ENCODE data around the gene HOXB3. TPM values are rescaled to one million over a fixed set of nuclear protein-coding genes. Genes with fewer than 3 reads are reported as not detected.
A peak's percentile ranks its signal among the peaks of the same experiment; 100 is the strongest.

HOXB3 gene
- total RNA-seq, 1 donor from 2014 or later = 2.5 TPM

GRCh38 chr17:48589060-48589830 is 796 bp downstream of the HOXB3 start:
- no peak overlapping the region for H3K4me3 Mint-ChIP-seq
- H3K36me3 Mint-ChIP-seq (ENCODE audit: low read depth) = peaks cover 5% of the 10 kb centered on the region
- H3K27ac Mint-ChIP-seq = no peak overlapping the region

GRCh38 chr17:48588528-48588927 is 1.5 kb downstream of the HOXB3 start:
- Mint-ChIP-seq H3K36me3 (ENCODE audit: low read depth) (peaks cover 5% of the 10 kb centered on the region), H3K9me3 (no peaks in the 10 kb centered on the region), H3K4me1 (ENCODE audit: low read depth) (peaks cover 70% of the 10 kb centered on the region), H3K4me3 (no peak overlapping the region), H3K27me3 (ENCODE audit: insufficient read depth) (peaks cover 68% of the 10 kb centered on the region), H3K27ac (no peak overlapping the region)
- intact Hi-C loops (cut with micrococcal nuclease) = no loop called here
- DNase-seq (ENCODE audit: low spot score) = no peak

More at GRCh38 chr17:48589060-48589830, 796 bp downstream of the HOXB3 start:
- H3K4me1 Mint-ChIP-seq (ENCODE audit: low read depth) = peaks cover 71% of the 10 kb centered on the region
- no peaks in the 10 kb centered on the region for H3K9me3 Mint-ChIP-seq
- H3K27me3 Mint-ChIP-seq (ENCODE audit: insufficient read depth) = peaks cover 63% of the 10 kb centered on the region
- no peak for DNase-seq (ENCODE audit: low spot score)
- intact Hi-C loops (cut with micrococcal nuclease) = no loop called here

GRCh38 chr17:48588074-48588415 is 2.0 kb downstream of the HOXB3 start:
- no peak overlapping the region for H3K27ac Mint-ChIP-seq
- peaks cover 8% of the 10 kb centered on the region for H3K36me3 Mint-ChIP-seq (ENCODE audit: low read depth)
- intact Hi-C loops (cut with micrococcal nuclease) = no loop called here
- no peak overlapping the region for H3K4me3 Mint-ChIP-seq
- H3K4me1 Mint-ChIP-seq (ENCODE audit: low read depth) = peaks cover 70% of the 10 kb centered on the region
- H3K9me3 Mint-ChIP-seq = no peaks in the 10 kb centered on the region
- DNase-seq (ENCODE audit: low spot score) = no peak
- H3K27me3 Mint-ChIP-seq (ENCODE audit: insufficient read depth) = peaks cover 71% of the 10 kb centered on the region

DNA sequence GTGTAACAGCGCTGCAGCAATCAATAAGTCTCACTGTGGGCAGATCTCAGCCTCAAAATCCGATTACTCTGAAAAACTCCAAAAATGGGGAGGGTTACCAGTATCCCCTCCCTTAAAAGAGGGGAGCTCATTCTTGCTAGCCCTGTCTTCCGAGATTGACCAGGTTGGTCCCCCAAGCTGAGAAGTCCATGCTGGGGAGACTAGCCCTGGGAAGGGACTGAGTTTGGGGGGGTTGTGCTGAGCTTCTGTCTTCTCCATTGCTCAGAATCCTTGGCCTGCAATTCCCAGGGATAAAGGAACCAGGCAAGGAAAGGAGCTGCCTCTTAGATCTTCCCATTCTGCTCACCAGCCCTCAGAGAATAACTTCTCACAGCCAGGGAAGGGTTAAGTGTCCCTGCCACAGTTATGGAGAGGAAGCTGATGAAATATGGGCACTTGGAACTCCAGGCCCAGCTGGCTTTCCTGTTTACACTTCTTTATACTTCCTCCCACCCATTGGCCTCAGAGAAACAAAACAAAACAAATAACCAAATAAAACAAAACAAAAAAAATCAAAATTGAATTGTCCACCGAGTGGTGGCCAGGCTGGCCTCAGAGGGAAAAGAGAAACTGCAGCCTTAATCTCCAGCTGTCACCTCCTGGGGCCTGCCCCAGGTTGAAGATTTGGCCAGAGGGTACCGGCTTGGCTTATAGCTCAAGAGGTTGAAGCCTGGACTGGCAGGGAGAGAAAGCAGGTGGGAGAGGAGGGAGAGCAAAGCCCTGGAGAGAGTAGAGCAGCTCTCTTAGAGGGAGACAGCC is 2.6 kb downstream of the HOXB3 start:
- no peak overlapping the region for H3K27ac Mint-ChIP-seq
- H3K4me1 Mint-ChIP-seq (ENCODE audit: low read depth) = peaks cover 70% of the 10 kb centered on the region
- intact Hi-C loops (cut with micrococcal nuclease) = no loop called here
- peaks cover 8% of the 10 kb centered on the region for H3K36me3 Mint-ChIP-seq (ENCODE audit: low read depth)
- DNase-seq (ENCODE audit: low spot score) = no peak
- no peaks in the 10 kb centered on the region for H3K9me3 Mint-ChIP-seq
- no peak overlapping the region for H3K4me3 Mint-ChIP-seq
- H3K27me3 Mint-ChIP-seq (ENCODE audit: insufficient read depth) = peaks cover 71% of the 10 kb centered on the region

GRCh38 chr17:48586355-48587258 is 3.4 kb downstream of the HOXB3 start:
- H3K4me1 Mint-ChIP-seq (ENCODE audit: low read depth) = peaks cover 73% of the 10 kb centered on the region
- peak overlapping the region; percentile 85 for H3K4me3 Mint-ChIP-seq
- peak overlapping the region; percentile 73 for H3K27ac Mint-ChIP-seq
- no peaks in the 10 kb centered on the region for H3K9me3 Mint-ChIP-seq
- intact Hi-C loops (cut with micrococcal nuclease) = no loop called here
- peaks cover 8% of the 10 kb centered on the region for H3K36me3 Mint-ChIP-seq (ENCODE audit: low read depth)
- no peak for DNase-seq (ENCODE audit: low spot score)
- H3K27me3 Mint-ChIP-seq (ENCODE audit: insufficient read depth) = peaks cover 69% of the 10 kb centered on the region

- no peak for DNase-seq (ENCODE audit: low spot score)
- peaks cover 67% of the 10 kb centered on the region for H3K27me3 Mint-ChIP-seq (ENCODE audit: insufficient read depth)
- intact Hi-C loops (cut with micrococcal nuclease) = no loop called here
- peak overlapping the region; percentile 19 for H3K4me3 Mint-ChIP-seq
- H3K9me3 Mint-ChIP-seq = no peaks in the 10 kb centered on the region
- H3K27ac Mint-ChIP-seq = no peak overlapping the region
- H3K36me3 Mint-ChIP-seq (ENCODE audit: low read depth) = peaks cover 7% of the 10 kb centered on the region
- H3K4me1 Mint-ChIP-seq (ENCODE audit: low read depth) = peaks cover 90% of the 10 kb centered on the region
Observed at GRCh38 chr17:48584223-48584741, 5.8 kb downstream of the HOXB3 start.

DNA sequence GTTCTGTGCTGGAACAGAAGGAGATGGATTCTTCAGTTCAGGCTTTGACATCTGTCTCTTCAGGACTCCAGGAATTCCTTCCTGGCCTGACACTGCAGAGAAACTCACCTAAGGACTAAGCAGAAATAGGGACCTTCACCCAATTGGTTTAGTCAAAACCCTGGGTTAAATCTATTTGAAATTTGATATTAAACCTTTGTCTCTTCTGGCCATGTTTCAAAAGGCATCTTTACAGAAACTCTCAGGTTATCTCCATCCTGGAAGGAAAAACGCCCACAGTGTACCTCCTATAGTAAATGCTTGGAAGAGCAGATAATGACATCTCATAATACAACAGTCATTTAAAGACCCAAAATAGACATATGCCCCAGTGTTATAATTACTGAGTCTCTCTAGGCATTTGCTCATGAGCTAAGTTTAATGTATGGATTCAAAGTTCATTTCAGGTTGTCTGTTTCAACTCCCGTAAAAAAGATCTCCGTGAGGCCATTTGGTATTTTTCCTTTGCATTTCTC is 6.3 kb downstream of the HOXB3 start:
- intact Hi-C loops (cut with micrococcal nuclease) = no loop called here
- Mint-ChIP-seq H3K36me3 (ENCODE audit: low read depth) (peaks cover 7% of the 10 kb centered on the region), H3K4me3 (peak overlapping the region; percentile 19), H3K27ac (peak overlapping the region; percentile 16), H3K27me3 (ENCODE audit: insufficient read depth) (peaks cover 68% of the 10 kb centered on the region), H3K9me3 (no peaks in the 10 kb centered on the region), H3K4me1 (ENCODE audit: low read depth) (peaks cover 93% of the 10 kb centered on the region)
- no peak for DNase-seq (ENCODE audit: low spot score)

GRCh38 chr17:48582750-48583069 is 7.3 kb downstream of the HOXB3 start:
- peaks cover 85% of the 10 kb centered on the region for H3K4me1 Mint-ChIP-seq (ENCODE audit: low read depth)
- intact Hi-C loops (cut with micrococcal nuclease) = no loop called here
- H3K4me3 Mint-ChIP-seq = peak overlapping the region; percentile 67
- no peaks in the 10 kb centered on the region for H3K9me3 Mint-ChIP-seq
- no peak for DNase-seq (ENCODE audit: low spot score)
- H3K27me3 Mint-ChIP-seq (ENCODE audit: insufficient read depth) = peaks cover 64% of the 10 kb centered on the region
- H3K36me3 Mint-ChIP-seq (ENCODE audit: low read depth) = peaks cover 7% of the 10 kb centered on the region
- H3K27ac Mint-ChIP-seq = peak overlapping the region; percentile 59

DNA sequence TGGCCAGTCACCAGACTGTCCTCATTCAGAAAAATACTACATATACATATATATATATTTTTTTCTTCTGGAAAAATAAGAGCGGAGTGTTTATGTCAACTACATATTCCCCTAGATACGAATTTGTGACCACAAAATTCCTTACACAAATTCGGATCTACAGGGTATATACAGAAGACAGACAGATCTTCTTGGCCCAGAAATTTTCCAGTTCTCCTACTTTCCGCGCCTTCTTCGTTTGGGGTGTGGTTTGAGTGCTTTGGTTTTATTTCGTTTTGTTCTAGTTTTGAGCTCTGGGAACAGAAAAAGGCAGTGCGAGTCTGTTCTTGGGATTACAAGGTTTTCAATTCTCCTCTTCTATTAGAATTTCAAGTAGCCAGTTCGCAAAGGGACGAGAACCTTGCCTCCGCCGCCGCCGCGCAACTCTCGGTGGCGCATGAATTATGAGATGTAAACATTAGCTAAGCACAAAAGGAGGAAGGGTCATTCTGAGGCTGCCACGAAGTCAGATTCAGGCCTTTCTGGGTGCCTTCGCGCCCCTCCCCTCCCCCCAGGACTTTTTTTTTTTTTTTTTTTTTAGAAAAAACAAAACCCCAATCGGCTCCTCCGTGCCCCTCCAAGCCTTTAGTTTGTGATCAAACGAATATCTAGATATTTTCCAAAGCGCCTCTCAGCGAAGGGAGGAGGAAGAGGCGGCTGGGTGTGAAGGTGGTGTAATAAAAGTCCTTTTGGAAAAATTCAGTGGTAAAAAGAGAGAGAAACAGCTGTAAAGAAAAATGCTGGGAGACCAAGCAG is 10.1 kb downstream of the HOXB3 start:
- H3K27me3 Mint-ChIP-seq (ENCODE audit: insufficient read depth) = peaks cover 48% of the 10 kb centered on the region
- no peaks in the 10 kb centered on the region for H3K9me3 Mint-ChIP-seq
- H3K4me1 Mint-ChIP-seq (ENCODE audit: low read depth) = peaks cover 77% of the 10 kb centered on the region
- H3K36me3 Mint-ChIP-seq (ENCODE audit: low read depth) = peaks cover 10% of the 10 kb centered on the region
- DNase-seq (ENCODE audit: low spot score) = no peak
- H3K4me3 Mint-ChIP-seq = peak overlapping the region; percentile 91
- peak overlapping the region; percentile 31 for H3K27ac Mint-ChIP-seq
- intact Hi-C loops (cut with micrococcal nuclease) = loop anchor here (2.0 kb wide), 2 partner anchors 33 to 167 kb away; no protein-coding TSS in a partner anchor

GRCh38 chr17:48579471-48579759 is 10.6 kb downstream of the HOXB3 start:
- peak overlapping the region; percentile 91 for H3K4me3 Mint-ChIP-seq
- peak overlapping the region; percentile 44 for H3K27ac Mint-ChIP-seq
- intact Hi-C loops (cut with micrococcal nuclease) = loop anchor here (2.0 kb wide), 2 partner anchors 33 to 167 kb away; no protein-coding TSS in a partner anchor
- peaks cover 73% of the 10 kb centered on the region for H3K4me1 Mint-ChIP-seq (ENCODE audit: low read depth)
- H3K27me3 Mint-ChIP-seq (ENCODE audit: insufficient read depth) = peaks cover 46% of the 10 kb centered on the region
- H3K9me3 Mint-ChIP-seq = no peaks in the 10 kb centered on the region
- no peak for DNase-seq (ENCODE audit: low spot score)
- H3K36me3 Mint-ChIP-seq (ENCODE audit: low read depth) = peaks cover 10% of the 10 kb centered on the region

- no peak for DNase-seq (ENCODE audit: low spot score)
- Mint-ChIP-seq H3K27ac (peak overlapping the region; percentile 86), H3K27me3 (ENCODE audit: insufficient read depth) (peaks cover 42% of the 10 kb centered on the region), H3K4me3 (peak overlapping the region; percentile 91), H3K9me3 (no peaks in the 10 kb centered on the region), H3K4me1 (ENCODE audit: low read depth) (peaks cover 67% of the 10 kb centered on the region), H3K36me3 (ENCODE audit: low read depth) (peaks cover 10% of the 10 kb centered on the region)
- intact Hi-C loops (cut with micrococcal nuclease) = loop anchor here (1.0 to 2.0 kb wide), 4 partner anchors 32 to 166 kb away; no protein-coding TSS in a partner anchor
Observed at GRCh38 chr17:48578616-48579470, 11.2 kb downstream of the HOXB3 start.

Measured in activated T-helper 1 cell treated with anti-CD3 and anti-CD28 coated beads, Interleukin-12 subunit alpha, Interleukin-12 subunit beta, Interleukin-2, Interleukin-4 antibody, amounts not matched to agents 30 ng/mL and 10 ng/mL and 1 ng/mL, durations not matched to agents 14 hours and 24 hours and 36 hours (primary cell).